NCI-H2107 treated with DMSO at 0.1 percent for 48 hours (cell line): ENCODE measurements around the gene KLF15.
"Not testable (repeated sequence)": the region's sequence is repeated elsewhere in the genome, so short reads cannot be mapped to it uniquely, and the experiment has no call there.

ENCODE experiments used
- DNase-seq: peaks from one replicate; lab custom pipeline; 2025; ENCODE audit not compliant: unreplicated experiment; lab: John Stamatoyannopoulos, UW

KLF15 gene

DNA sequence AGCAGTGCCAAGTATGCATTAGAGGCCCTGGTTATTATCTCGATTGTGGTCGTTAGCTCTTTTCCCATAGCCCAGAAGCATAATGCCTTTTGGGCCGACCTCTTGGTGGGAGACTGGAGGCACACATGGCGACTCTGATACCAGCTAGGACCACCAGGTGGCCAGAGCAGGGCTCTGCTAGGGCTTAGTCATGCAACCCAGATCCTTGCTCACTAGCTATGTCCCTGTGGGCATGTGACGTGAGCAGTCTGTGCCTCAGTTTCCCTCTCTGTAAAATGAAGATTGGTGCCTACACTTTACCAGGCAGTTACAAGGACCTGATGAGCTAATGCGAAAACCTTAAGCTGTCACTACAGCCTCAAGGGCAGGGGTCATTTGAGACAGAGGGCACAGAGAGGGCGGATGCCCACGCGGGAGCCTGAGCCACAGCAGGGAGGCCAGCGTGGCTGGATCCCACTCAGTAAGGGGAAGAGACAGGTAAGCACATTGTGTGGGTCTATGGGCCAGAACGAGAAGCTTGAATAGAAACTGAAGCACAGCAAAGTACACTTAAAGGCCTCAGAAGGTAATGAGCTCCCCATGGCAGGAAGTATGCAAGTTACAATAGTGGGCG is 8.8 kb downstream of the KLF15 start:
- DNase-seq: no peak

DNA sequence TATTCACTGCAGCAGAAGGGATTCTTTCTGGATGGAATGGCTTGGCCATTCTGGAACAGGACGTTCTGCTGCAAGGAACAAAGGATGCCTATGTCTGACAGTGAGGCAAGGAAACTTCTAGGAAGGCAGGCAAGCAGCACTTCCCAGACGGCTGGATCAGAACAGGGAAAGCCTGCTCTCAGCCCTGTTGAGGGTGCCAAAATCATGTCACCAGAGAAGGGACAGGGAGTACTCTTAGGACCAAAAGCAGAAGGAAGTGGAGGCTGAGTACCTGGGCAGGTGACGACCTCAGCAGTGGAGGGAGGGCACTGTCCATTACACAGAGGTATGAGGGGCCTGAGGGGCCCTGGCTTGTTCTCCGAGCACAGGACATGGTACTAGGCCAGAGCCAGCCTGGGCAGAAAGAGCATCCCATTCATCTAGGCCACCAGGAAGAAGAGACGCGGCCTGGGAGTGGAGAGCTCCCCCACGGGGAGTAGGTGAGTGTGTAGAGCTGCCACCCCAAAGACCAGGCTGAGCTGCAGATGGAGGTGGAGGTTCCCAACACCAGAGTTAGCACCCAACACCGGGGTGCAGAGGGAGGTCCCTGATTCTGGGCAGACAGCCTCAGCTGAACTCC is 9.6 kb downstream of the KLF15 start:
- DNase-seq: no peak

DNA sequence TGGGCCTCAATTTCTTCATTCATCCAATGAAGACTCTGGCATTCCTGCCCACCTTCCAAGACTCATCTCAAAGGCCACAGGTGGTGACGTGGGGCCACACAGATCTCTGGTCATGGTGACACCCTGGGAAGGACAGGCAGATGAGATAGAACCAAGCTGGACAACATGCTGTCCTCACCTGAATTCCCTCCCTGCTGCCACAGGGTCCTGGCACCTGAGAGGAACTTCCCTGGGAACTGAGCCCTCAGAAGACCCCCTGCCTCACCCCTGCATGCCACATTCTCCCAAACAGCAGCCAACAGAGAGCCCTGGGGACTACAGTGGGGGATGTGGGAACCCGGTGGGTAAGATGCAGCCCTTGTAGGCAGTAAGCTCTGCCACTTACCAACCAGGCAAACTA is 10.7 kb downstream of the KLF15 start:
- no peak for DNase-seq

DNA sequence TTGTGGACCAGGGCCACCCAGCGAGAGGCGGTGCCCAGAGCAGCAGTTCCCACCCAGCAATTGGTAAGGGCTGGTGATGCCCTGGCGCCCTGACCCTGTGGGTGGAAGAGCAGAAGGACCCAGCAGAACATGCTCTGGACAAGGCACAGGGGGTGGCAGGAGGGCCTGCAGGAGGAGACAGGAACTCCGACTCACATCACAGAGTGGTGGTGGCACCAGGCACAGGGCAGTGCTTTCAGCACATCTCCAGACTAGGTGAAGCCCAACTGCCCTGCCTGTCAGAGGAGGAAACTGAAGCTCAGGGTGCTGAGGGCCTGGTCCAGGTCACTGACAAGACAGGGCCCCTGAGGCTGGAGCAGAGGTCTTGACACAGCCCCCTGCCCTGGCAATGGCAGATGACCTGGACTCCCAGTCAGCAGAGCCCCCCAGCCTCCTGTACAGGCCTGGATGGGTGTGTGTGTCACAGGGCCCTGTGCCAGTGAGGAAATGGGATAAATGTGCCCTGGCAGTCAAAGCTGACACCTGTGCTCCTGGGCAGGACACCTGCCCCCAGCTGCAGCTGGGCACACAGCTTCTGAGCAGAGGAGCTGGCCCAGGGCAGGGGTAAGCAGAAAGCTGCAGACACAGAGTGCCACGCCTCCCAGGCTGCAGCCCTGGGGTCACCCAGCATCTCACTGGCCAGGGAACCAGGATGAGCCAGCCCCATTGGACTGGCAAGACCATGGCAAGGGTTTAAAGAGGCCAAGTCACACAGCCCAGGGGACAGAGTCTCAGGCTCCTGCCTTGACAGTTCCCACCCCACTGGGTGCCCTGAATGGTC is 11.4 kb downstream of the KLF15 start:
- DNase-seq: no peak

DNA sequence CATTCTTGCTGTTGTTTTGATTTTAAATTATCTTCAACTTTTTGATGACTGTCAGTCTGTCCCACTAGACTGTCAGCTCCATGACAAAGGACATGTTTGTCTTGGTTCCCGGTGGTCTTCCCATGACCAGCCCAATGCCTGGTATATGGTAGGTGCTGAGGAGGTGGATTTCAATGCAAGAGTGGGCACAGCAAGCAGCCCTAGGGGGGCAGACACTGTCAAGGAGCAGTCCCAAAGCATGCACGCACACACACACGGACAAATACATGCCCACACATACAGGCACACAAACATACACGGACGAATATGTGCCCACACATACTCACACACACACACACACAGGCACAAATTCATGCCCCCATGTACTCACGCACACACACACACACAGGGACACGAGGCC is 12.0 kb downstream of the KLF15 start:
- no peak for DNase-seq

DNA sequence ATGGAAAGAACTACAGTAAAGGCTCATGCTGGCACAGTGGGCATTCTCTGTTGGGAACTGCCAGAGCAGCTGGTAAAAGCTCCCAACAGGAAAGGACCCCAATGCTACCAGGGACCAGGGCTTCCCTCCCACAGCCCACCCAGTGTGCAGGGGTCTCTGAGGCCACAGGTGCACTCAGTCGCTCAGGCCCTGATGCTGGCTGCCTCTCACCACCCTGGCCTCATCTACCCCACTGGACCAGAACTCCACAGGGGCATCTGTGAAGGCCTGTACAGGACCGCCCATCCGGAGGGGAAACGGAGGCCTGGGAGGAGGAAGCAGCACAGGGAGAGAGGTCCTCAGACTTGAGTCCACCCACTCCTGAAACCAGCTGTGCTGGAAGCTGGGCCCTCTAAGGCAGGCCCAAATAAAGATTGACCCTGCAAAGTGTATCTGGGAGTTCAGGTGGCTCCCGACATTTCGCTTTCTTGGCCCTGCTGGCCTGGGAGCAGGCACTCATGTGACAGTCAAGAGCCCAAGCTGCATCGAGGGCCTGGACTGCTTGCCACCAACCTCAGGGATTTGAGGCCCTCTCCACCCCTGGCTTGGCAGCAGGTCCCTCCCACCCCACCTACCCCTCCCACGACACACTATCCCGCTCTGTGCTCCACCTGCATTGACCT is 12.7 kb downstream of the KLF15 start:
- DNase-seq: no peak

DNA sequence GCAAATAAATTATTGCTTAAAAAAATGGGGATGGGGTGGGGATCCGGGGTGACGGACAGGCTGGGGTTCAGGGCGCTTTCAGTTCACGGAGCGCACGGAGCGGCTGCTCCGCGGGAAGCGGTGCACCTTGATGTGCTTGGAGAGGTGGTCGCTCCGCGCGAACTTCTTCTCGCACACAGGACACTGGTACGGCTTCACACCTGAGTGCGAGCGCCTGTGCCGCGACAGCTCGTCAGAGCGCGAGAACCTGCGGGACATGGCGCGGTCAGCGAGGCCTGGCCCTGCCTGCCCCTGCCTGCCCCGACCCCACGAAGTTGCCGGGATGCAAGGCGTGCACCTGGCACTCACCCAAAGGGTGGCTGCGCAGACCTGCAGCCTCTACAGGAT is 13.6 kb downstream of the KLF15 start:
- DNase-seq: no peak

DNA sequence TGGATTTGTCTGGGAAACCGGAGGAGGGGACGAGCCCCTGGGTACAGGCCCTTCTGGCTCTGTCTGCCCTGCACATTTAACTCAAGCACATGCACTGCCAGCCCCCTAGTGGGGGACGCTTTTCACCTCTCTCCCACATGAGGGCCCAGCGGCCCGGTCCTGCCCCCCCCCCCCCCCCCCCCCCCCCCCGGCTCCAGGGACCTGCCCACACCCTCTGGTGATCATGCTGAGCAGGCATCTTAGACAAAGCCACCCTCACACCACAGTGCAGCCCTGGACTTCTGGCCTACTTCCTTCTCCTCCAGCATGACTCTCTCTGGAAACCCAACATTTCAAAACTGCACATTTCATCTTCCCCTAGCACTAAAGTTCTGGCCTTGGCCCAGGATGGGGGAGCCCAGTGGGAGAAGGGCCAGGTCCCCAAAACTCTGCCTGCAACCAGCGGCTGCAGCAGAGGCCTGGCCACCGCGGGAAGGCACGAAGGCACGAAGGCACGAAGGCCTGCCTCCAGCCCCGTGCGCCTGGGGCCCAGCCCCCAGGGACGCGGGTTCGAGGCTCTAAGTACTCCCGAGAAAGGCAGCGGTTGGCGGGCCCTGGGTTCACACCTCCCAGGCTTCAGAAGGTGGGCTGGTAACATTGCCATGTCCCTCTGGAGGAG is 14.1 kb downstream of the KLF15 start:
- DNase-seq: no peak

DNA sequence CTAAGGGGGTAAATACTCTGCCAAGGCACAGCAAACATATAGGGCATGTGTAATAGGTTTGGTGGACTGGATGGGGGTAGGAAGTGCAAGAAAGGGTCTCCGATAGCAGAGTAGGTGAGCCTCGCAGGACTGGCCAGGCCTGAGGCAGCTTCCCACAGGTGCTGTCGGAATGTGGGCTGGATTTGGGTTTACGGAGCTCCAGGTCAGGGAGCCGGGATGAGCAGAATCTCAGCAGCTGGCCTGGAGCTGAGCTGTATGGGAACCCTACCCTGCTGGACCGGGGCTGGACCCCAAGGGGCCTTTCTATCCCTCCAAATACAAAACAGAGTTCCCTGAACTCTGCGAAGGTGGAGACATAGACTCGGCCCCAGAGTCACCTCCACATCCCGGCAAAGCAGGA is 15.0 kb downstream of the KLF15 start:
- no peak for DNase-seq

DNA sequence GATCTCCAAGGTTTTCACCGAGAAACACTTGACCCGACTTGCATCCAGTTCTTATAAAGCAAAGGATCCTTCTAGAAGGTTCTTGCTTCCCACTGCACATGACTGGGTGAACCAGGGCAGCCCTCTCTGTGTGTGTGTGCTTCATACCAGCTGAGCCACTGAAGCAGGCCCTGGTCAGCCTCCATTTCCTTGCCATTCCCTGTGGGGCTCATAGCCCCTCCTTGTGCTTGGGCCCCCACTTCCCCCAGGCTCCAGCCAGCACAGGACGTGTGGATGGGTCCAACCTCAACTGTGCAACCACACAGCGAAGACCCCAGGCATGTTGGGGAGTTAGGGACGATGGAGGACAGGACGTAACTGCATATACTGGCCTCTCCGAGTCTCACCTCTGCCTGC is 15.5 kb downstream of the KLF15 start:
- DNase-seq: no peak

DNA sequence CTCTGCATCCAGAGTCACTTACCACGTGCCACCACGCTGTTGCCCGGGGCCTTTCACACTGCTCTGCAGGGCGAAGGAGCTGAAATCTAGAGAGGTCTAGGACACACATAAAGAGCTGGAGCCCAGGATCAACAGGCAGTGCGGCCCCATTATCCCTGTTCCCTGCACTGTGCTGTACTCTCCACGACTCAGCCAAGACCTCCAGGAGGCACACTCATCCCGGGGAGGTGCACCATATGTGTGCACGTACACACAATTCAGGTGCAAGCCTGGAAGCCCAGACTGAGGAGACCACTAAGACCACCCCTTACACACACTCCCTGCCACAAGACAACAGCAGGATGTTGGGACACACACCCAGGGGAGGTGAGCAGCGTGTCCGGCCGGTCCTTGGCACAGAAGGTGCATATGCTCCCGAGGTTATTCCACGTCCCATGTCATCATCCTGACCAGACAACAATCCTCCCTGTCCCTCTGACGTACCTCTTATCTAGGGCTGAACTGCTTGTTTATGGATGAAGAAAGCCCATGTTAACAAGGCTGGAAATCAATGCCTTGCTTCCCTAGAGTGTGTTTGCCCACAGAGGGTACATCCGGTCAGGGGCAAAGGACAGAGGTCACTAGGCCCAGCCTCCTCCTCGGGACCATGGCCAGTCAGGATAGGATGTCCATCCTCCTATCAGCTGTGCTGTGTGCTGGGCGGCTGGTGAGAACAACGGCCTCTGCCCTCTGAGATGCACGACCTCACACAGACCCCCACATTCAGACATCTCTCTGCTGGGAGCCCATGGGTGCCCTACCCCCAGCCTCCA is 16.1 kb downstream of the KLF15 start:
- no peak for DNase-seq

DNA sequence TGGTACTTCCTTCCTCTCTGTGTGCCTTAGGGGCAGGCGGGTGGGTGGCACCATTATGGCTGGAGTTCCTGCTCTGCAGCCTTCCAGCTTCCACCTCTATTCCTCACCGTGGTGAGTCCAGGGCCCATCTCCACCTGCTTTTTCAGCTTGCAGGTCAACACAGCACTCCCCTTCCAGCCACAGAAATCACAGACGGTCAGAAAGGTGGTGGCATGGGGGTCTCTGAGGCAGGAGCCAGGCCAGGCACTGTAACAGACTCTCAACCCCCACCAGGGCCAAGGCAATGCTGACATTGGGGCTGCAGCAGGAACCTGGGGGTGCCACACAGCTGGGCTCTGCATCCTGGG is 16.6 kb downstream of the KLF15 start:
- DNase-seq: no peak

DNA sequence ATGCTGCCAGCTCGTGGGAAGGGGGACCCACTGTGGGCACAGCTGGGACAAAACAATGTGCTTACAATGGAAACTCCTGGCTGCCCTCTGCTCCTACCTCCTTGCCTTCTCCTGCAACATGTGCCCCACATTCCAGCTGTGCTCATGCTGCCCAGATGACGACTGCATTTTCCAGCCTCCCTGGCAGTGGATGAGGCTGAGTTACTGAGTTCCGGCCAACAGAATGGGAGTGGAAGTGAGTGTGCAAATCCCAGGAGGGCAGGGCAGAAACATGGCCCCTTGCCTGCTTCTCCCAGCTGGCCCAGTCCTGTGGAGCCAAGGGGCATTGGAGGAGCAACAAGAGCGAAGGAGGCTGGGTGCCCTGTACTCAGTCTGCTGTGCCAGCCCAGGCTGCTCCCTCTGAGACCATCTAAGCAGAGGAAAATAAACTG is 17.1 kb downstream of the KLF15 start:
- DNase-seq: no peak

DNA sequence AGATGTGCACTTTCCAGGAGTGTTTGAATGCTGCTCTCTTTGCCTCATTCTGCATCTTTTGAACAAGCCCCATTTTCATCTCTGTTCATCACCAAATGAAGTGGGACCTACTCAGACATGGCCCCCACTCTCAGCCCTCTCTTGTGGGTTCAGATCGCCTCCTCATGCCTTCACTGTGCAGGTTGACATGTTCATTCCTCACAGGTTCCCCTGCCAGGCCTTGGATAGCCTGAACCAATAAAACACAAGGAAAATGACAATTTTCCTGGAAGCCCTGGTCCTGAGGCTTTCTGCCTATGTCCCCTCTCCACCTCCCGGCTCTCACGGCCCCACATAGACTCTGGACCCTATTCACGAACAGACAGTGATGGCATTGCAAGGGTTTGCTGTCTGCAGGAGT is 17.7 kb downstream of the KLF15 start:
- DNase-seq: no peak

DNA sequence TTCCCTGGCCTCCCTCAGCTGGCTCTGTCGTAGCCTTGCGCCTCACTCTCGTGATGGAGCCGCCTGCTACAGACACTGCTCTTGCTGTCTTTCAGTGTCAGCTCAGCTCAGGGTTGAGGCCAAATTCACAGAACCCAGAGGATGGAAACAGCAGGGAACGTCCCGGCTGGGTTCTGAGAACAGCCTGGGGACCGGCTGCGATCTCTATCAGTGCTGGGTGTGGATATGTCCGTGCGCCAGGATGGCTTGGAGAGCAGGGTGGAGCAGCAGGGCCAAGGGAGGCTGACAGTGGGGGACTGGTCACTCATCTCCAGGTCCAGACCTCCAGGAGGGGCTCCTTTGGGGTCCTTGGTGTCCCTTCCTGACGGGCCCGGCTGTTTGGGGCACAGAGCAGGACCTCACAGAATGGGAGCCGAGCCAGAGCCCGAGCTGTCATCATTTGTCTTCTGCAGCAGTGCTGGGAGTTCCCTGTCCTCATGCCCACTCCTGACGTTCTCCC is 18.4 kb downstream of the KLF15 start:
- DNase-seq: peak; percentile 7

DNA sequence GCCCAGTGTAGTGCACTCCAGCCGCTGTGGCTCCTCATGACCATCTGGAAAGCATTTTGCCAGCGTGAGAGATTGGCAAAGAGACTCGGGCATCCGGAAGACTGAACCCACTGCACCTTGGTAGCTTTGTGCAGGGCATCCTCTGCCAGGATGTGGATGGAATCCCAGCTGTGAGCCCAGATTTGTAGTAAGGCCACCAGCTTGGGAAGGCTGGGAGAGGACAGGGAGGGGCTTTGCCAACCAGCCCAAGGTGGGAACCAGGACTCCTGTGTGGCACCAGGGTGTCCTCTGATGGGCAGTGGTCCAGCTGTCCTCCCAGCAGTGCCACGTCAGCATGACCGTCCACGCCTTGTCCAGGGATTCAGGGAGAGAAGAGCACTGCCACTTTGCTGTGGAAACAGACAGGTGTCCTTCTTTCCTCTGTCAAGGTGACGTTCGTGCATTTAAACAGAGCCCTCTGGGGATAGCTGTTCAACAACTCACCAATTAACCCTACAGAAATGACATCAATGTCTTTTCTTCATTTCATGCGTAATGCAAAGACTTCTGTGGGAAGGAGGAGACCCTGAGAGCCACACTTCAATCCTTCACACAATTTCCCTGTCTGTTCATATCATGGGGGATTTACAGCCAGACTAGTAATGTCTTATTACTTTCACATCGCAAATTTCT is 19.1 kb downstream of the KLF15 start:
- DNase-seq: no peak

DNA sequence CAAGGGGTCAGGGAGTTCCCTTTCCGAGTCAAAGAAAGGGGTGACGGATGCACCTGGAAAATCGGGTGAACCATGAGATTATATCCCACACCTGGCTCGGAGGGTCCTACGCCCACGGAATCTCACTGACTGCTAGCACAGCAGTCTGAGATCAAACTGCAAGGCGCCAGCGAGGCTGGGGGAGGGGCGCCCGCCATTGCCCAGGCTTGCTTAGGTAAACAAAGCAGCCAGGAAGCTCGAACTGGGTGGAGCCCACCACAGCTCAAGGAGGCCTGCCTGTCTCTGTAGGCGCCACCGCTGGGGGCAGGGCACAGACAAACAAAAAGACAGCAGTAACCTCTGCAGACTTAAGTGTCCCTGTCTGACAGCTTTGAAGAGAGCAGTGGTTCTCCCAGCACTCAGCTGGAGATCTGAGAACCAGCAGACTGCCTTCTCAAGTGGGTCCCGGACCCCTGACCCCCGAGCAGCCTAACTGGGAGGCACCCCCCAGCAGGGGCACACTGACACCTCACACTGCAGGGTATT is 25.3 kb downstream of the KLF15 start:
- DNase-seq: not testable (repeated sequence)

DNA sequence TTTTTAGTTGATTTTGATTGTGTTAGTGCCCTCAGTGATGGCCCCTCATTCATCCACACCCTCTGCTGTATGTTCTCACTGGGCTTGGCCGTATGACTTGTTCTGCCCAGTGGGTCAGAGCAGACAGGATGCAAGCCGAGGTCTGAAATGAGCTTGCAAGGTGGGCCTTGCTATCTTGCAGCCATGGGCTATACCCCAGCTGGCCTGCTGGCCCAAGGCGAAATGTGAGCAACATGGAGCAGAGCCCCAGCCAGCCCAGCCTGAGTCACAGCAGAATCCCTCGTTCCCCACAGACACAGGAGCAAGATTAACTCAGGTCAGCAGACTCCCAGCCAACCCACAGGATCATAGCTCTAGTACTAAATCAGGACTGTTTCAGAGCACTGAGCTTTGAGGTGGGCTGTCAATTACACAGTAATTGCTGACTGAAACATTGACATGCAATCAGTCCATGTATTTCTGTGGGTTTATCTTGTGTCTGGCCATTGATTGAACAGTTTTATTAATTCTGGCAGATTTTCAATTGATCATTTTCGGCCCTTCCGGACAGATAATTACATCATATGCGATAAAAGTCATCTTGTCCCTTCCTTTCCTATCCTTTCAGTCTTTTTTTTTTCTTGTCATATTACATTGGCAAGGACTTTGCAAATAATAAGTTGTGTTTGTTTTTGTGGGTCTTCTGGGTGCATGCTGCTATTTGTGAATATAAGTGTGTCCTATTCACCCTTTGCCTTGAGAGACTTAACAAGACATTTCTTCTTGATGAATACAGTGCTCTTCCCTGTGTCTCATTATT is 27.1 kb downstream of the KLF15 start:
- DNase-seq: no peak

DNA sequence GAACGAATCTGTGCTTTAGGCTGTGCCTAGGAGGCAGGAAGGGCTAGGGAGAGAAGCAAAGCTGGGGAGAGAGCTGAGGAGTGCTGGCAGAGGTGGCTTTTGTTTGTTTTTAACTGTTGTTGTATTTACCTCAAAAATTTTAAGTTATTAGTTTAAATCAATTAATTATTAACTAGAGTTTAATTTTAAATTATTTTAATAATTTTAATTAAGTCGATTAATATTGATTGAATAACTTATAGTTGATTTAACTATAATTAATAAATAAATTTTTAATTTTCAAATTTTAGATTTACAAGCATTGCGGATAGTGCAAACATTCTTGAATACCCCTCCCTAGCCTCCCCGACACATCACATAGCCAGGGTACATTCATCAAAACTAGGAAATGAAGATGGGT is 30.6 kb downstream of the KLF15 start:
- DNase-seq: no peak
